Measurements from ENCODE around the gene COBL.
A peak's percentile ranks its signal among the peaks of the same experiment; 100 is the strongest.

The COBL gene

DNA sequence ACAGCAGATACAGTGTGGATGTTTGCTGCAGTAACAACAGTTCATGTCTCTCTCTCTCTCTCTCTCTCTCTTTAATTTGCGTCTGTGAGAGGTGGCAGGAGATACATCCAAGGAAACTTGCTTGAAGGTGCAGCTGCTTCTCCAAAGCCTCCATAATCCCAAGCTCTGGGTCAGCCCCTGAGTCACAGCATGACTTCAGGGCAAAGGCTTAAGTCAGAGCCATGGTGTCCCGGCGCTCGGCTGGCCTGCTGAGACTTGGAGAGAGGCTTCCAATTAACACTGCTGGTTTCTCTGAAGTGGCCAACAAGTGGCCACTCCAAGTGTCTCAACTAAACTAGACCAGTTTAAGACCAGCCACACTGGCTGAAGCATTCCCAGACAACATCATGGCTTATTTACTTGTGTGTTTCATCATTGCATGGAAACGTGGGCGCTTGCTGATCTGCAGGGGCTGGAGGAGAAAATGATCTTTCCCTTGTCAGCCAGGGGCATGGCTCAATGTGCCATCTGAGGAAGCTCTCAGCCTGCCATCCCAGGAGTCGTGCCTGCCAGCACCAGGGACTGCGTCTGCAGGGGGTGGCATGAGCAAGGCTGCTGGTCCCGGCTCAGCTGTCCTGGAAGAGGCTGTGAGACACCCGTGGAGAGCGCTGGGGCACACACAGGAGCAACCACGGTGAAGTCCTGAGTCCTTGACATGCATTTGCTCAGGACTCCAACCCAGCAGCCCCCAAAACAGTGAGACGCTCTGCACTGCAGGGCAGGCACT, 254.2 kb downstream of the COBL start:
- DNase-seq (ENCODE audit: low read depth), result no peak
- H3K4me3 ChIP-seq (ENCODE audit: control insufficient read depth, low read depth, low read length), result no peak overlapping the region
- TF ChIP-seq, protein P1, sequence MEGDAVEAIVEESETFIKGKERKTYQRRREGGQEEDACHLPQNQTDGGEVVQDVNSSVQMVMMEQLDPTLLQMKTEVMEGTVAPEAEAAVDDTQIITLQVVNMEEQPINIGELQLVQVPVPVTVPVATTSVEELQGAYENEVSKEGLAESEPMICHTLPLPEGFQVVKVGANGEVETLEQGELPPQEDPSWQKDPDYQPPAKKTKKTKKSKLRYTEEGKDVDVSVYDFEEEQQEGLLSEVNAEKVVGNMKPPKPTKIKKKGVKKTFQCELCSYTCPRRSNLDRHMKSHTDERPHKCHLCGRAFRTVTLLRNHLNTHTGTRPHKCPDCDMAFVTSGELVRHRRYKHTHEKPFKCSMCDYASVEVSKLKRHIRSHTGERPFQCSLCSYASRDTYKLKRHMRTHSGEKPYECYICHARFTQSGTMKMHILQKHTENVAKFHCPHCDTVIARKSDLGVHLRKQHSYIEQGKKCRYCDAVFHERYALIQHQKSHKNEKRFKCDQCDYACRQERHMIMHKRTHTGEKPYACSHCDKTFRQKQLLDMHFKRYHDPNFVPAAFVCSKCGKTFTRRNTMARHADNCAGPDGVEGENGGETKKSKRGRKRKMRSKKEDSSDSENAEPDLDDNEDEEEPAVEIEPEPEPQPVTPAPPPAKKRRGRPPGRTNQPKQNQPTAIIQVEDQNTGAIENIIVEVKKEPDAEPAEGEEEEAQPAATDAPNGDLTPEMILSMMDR (IDR thresholded peaks at IDR 0.05; ENCODE audit: control insufficient read depth, insufficient read depth, low read depth, low read length, missing control alignments), result no peak

DNA sequence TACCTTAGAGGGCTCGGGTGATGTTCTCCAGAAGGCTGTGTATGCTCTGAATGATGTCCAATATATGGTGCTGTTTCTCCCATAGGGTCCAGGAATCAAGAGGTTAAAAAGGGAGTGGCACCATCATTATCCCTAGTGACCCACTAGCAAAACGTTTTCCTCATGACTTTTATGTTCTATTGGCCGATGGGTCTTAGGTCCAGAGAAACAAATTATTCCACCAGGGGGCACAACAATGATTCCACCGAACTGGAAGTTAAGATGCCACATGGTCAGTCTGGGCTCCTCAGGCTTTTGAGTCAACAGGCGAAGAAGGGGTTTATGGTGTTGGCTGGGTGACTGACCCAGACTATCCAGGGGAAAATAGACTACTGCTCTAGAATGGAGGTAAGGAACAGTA, 256.1 kb downstream of the COBL start:
- no peak for DNase-seq (ENCODE audit: low read depth)
- H3K4me3 ChIP-seq (ENCODE audit: control insufficient read depth, low read depth, low read length), result no peak overlapping the region
- TF ChIP-seq, protein P1 (IDR thresholded peaks at IDR 0.05; ENCODE audit: control insufficient read depth, insufficient read depth, low read depth, low read length, missing control alignments), result peak; percentile 6

DNA sequence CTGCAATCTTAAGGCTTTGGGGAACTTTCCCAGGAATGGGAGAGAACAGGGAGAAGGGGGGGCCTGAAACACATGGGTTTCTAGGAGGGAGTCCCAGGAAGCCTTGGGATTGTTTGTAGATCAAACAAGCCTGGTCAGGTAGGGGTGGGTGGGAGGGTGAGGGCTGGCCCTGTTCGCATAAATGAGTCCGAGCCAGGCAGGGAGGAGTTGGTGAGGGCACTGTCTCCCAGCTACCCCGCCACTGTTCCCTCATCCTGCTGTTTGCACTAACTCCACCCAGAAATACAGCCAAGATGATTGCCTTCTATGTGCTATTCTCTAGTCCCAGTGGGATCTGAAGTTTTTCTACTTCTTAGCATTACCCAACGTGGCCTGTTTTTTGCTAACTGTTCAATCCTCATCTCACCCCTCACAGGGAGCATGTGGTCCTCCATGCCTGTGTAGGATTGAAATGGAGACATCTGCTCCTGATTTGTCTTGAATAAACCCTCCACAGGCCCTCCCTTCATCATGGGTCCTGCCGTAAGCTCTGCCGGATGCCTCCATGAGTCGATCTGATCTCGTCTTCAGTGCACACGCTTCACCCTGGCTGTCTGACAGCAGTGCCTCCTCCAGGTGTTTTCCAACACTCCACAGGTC, 257.0 kb downstream of the COBL start:
- TF ChIP-seq, protein P1 (IDR thresholded peaks at IDR 0.05; ENCODE audit: control insufficient read depth, insufficient read depth, low read depth, low read length, missing control alignments), result no peak
- no peak overlapping the region for H3K4me3 ChIP-seq (ENCODE audit: control insufficient read depth, low read depth, low read length)
- DNase-seq (ENCODE audit: low read depth), result no peak

DNA sequence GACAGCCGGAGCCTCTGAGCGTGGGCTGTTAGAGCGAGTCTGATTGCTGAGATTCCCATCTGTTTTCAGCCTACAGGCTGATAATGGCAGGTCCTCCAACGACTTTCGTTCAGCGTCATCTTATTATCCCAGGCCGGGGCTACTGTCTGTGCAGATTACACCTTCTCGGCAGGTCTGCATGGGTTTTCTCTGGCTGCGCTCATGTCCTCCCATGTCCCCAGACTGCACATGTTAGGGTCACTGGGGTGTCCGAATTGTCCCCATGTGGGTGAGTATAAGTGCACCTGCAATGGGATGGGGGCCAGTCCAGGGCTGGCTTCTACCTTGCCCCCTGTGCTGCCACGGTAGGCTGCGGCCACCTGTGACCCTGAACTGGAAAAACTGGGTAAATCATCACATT, 257.8 kb downstream of the COBL start:
- no peak for DNase-seq (ENCODE audit: low read depth)
- TF ChIP-seq, protein P1 (IDR thresholded peaks at IDR 0.05; ENCODE audit: control insufficient read depth, insufficient read depth, low read depth, low read length, missing control alignments), result no peak

DNA sequence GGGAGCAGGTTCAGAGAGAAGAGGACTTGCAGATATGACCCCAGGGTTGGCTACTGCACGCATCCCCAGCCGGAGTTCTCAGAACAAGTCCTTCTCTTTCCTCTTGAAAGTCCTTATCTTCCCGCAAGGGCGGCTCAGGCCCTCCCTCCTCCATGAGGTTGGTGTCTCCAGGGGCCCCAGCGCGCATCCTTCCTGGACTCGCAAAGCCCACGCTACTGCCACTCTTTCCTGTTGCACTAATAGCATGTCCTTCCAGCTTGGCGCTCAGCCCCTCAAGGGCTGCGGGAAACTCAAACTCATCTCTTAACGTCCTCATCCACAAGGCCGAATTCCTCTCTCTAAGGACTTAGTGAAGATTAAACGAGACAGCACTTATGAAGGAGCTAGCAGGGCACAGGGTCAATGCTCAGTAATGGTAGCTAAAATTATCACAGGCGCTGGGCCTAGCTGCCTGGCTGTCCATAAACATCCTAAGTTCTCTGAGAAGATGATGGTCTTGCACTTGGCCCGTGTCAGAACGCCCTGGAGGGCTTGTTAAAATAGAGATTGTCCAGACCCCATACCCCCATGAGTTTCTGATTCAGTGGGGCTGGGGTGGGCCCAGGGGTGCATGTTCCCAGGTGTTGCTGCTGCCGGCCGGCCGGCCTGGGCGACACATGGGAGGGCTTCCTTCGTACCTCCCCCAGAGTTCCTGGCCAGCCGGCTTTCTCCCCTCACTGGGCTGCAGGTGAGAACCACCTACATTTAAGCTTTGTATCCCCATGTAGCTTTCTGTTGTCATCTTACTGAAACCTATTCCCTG, 261.4 kb downstream of the COBL start:
- no peak for DNase-seq (ENCODE audit: low read depth)
- no peak overlapping the region for H3K4me3 ChIP-seq (ENCODE audit: control insufficient read depth, low read depth, low read length)
- TF ChIP-seq, protein P1 (IDR thresholded peaks at IDR 0.05; ENCODE audit: control insufficient read depth, insufficient read depth, low read depth, low read length, missing control alignments), result no peak

More for the DNA sequence above, 257.8 kb downstream of the COBL start:
- H3K4me3 ChIP-seq (ENCODE audit: control insufficient read depth, low read depth, low read length), result no peak overlapping the region

DNA sequence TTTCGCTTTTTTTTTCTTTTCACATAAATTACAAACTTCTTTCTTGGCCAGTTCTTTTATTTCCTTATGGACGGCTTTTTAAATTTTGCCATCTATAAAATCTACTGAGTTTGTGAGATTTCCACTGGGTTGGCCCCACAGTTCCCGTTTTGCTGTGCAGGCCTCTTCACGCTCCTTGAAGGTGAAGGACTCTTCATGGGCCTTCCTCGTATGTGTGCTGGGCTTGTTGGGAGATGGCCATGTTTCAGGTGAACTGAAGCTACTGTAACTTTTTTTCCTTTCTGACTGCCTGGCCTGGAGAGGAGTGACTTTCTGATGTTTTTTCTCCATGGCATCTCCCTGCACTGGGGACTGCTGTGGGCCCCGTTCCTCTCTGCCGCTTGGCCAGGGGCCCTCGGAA, 262.4 kb downstream of the COBL start:
- TF ChIP-seq, protein P1 (IDR thresholded peaks at IDR 0.05; ENCODE audit: control insufficient read depth, insufficient read depth, low read depth, low read length, missing control alignments), result no peak
- DNase-seq (ENCODE audit: low read depth), result no peak

More for the DNA sequence above, 262.4 kb downstream of the COBL start:
- no peak overlapping the region for H3K4me3 ChIP-seq (ENCODE audit: control insufficient read depth, low read depth, low read length)
